COR-L47 (cell line): ENCODE data around the gene CDH5.
"Not testable (repeated sequence)": the region's sequence is repeated elsewhere in the genome, so short reads cannot be mapped to it uniquely, and the experiment has no call there.

ENCODE experiments used
- DNase-seq: peaks from one replicate; lab custom pipeline; 2025; lab: John Stamatoyannopoulos, UW

Gene CDH5

GRCh38 chr16:66438536-66438935 is 72.0 kb downstream of the CDH5 start:
- DNase-seq, result no peak

GRCh38 chr16:66439051-66439730 is 72.7 kb downstream of the CDH5 start:
- DNase-seq, result no peak

- DNase-seq, result no peak
Observed at GRCh38 chr16:66440271-66440802, 73.8 kb downstream of the CDH5 start.

GRCh38 chr16:66440970-66441369 is 74.5 kb downstream of the CDH5 start:
- DNase-seq, result no peak

- no peak for DNase-seq
Observed at GRCh38 chr16:66441586-66442375, 75.3 kb downstream of the CDH5 start.

- DNase-seq, result no peak
Observed at GRCh38 chr16:66442502-66443268, 76.2 kb downstream of the CDH5 start.

GRCh38 chr16:66443269-66443652 is 76.8 kb downstream of the CDH5 start:
- no peak for DNase-seq

- no peak for DNase-seq
Observed at GRCh38 chr16:66444049-66444481, 77.6 kb downstream of the CDH5 start.

GRCh38 chr16:66446737-66447136 is 80.2 kb downstream of the CDH5 start:
- no peak for DNase-seq

- DNase-seq, result no peak
Observed at GRCh38 chr16:66447491-66447890, 81.0 kb downstream of the CDH5 start.

GRCh38 chr16:66451548-66451947 is 85.1 kb downstream of the CDH5 start:
- DNase-seq, result no peak

GRCh38 chr16:66453230-66453629 is 86.7 kb downstream of the CDH5 start:
- not testable (repeated sequence) for DNase-seq
